ENCODE data around the gene MAP2K3.

DNA sequence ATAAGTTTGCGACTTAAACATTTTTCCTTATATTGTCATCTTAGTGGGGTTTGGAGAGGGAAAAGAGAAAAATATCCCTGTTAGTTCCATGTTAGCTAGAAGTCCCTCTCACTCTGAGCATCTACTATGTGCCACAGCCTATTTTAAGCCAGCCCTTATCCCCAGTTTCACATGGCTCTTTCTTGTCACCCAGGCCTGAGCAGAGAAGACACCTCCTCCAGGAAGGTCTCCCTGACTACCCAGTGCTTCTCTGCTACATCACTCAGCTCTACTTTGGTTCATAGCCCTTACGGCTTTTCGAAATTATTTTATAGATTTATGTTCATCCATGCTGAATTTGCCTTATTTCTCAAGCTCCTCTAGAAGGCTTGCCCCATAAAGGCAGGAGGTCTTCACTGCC lies 7.2 kb upstream of the MAP2K3 start:
- TF ChIP-seq, protein P1, sequence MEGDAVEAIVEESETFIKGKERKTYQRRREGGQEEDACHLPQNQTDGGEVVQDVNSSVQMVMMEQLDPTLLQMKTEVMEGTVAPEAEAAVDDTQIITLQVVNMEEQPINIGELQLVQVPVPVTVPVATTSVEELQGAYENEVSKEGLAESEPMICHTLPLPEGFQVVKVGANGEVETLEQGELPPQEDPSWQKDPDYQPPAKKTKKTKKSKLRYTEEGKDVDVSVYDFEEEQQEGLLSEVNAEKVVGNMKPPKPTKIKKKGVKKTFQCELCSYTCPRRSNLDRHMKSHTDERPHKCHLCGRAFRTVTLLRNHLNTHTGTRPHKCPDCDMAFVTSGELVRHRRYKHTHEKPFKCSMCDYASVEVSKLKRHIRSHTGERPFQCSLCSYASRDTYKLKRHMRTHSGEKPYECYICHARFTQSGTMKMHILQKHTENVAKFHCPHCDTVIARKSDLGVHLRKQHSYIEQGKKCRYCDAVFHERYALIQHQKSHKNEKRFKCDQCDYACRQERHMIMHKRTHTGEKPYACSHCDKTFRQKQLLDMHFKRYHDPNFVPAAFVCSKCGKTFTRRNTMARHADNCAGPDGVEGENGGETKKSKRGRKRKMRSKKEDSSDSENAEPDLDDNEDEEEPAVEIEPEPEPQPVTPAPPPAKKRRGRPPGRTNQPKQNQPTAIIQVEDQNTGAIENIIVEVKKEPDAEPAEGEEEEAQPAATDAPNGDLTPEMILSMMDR (IDR thresholded peaks at IDR 0.05) = no peak
- TF ChIP-seq EZH2 (IDR thresholded peaks at IDR 0.05) (no peak), EZH2phosphoT487 (IDR thresholded peaks at IDR 0.05) (no peak)
